Transverse colon (tissue), 3 donors: ENCODE data around the gene KLHL36.

Source experiments
- EP300 ChIP-seq: sonication (generic); formaldehyde crosslinking; IDR thresholded peaks from one replicate; pipeline ENCODE4 v1.6.1; 2017; ENCODE audit warnings: antibody characterized with exemption, low read depth
- POLR2A ChIP-seq: fragments of 450-650 bp; IDR thresholded peaks from one replicate; pipeline ENCODE4 v1.6.1; 2016; ENCODE audit warnings: antibody characterized with exemption, mild to moderate bottlenecking, moderate library complexity
- TF ChIP-seq, protein P1 (sequence below), 5 experiments: fragments of 200-600 bp in 3 of 5; fragments of 450-650 bp in 2 of 5; sonication (generic) in 3 of 5; IDR thresholded peaks; 1 replicate in 2 of 5; 2 replicates in 3 of 5; pipeline ENCODE4 v1.5.1; 2016 to 2017; ENCODE audit warnings: antibody characterized with exemption in 5 of 5, inconsistent platforms in 3 of 5, mild to moderate bottlenecking in 2 of 5, moderate library complexity in 1 of 5

DNA sequence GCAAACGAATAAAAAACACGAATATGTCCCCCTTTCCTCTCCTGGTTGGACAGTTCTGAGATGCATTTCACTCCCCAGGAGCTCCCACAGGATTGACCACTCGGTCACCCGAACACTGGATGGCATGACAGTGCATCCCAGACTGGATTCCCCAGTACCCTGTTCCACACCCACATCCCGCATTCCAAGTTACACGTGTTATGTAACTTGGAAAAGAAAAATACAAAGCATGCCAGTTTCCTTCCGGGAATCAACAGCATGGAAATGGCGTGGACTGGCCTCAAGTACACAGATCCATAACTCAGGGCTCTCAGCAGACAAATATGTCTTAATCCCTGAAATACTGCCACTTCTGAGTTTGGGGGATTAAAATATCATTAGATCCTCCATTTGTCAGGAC is 12.6 kb upstream of the KLHL36 start:
- TF ChIP-seq POLR2A: no peak
- no peak for TF ChIP-seq EP300
- TF ChIP-seq, protein P1, sequence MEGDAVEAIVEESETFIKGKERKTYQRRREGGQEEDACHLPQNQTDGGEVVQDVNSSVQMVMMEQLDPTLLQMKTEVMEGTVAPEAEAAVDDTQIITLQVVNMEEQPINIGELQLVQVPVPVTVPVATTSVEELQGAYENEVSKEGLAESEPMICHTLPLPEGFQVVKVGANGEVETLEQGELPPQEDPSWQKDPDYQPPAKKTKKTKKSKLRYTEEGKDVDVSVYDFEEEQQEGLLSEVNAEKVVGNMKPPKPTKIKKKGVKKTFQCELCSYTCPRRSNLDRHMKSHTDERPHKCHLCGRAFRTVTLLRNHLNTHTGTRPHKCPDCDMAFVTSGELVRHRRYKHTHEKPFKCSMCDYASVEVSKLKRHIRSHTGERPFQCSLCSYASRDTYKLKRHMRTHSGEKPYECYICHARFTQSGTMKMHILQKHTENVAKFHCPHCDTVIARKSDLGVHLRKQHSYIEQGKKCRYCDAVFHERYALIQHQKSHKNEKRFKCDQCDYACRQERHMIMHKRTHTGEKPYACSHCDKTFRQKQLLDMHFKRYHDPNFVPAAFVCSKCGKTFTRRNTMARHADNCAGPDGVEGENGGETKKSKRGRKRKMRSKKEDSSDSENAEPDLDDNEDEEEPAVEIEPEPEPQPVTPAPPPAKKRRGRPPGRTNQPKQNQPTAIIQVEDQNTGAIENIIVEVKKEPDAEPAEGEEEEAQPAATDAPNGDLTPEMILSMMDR (IDR thresholded peaks at IDR 0.05): no peak
